A673 (cell line): ENCODE measurements around the gene SPAG8. TPM values are rescaled to one million over a fixed set of nuclear protein-coding genes. Genes with fewer than 3 reads are reported as not detected.

ENCODE experiments used
- BruUV-seq: library from RNA; stranded (reverse); fragments of 400-500 nt; replicated peaks from 2 replicates; lab custom pipeline; 2021; lab: Mats Ljungman, UMichigan
- CTCF ChIA-PET: fragments of 300-600 bp; sonication (Branson Sonifier 250); formaldehyde crosslinking; loops from one replicate; lab custom pipeline; 2022; ENCODE audit warnings: antibody characterized with exemption; lab: Charles Lee
- POLR2A ChIA-PET: fragments of 300-600 bp; sonication (Branson Sonifier 250); formaldehyde crosslinking; loops from one replicate; lab custom pipeline; 2022; ENCODE audit warnings: antibody characterized with exemption; ENCODE audit not compliant: low non-redundant PET; lab: Charles Lee
- DNase-seq: peaks from one replicate; pipeline ENCODE4 v3.0.0-alpha.2; 2015; ENCODE audit warnings: low spot score
- H3K27ac ChIP-seq: fragments of 200-600 bp; sonication (generic); 2 replicates; pipeline ENCODE4 v1.5.1; 2016; ENCODE audit warnings: mixed run types, low read depth, mild to moderate bottlenecking, mixed read lengths, antibody characterized with exemption, low read length; ENCODE audit not compliant: poor library complexity, severe bottlenecking
- H3K27me3 ChIP-seq: fragments of 200-600 bp; sonication (generic); replicated peaks from 2 replicates; pipeline ENCODE4 v1.6.1; 2017; ENCODE audit warnings: mixed run types, low read depth, mild to moderate bottlenecking, mixed read lengths, antibody characterized with exemption, low read length; ENCODE audit not compliant: insufficient read depth, poor library complexity
- H3K36me3 ChIP-seq: fragments of 200-600 bp; sonication (generic); 2 replicates; pipeline ENCODE4 v1.6.1; 2016; ENCODE audit warnings: mixed run types, mild to moderate bottlenecking, mixed read lengths, antibody characterized with exemption, low read length; ENCODE audit not compliant: insufficient read depth, poor library complexity, severe bottlenecking
- H3K4me1 ChIP-seq: fragments of 200-600 bp; sonication (generic); 2 replicates; pipeline ENCODE4 v1.6.1; 2017; ENCODE audit warnings: mixed run types, mild to moderate bottlenecking, mixed read lengths, antibody characterized with exemption, low read length; ENCODE audit not compliant: insufficient read depth, poor library complexity, severe bottlenecking
- H3K4me3 ChIP-seq: fragments of 200-600 bp; sonication (generic); 2 replicates; pipeline ENCODE4 v1.5.1; 2016; ENCODE audit warnings: low read depth, mixed run types, mild to moderate bottlenecking, mixed read lengths, low read length; ENCODE audit not compliant: poor library complexity, severe bottlenecking
- H3K9me3 ChIP-seq: fragments of 200-600 bp; sonication (generic); 2 replicates; pipeline ENCODE4 v1.6.1; 2016; ENCODE audit warnings: mixed run types, low read depth, mild to moderate bottlenecking, mixed read lengths, antibody characterized with exemption, low read length; ENCODE audit not compliant: poor library complexity, severe bottlenecking
- CTCF ChIP-seq: fragments of 300-800, 200-600 bp; sonication (generic); conservative IDR thresholded peaks from 2 replicates; pipeline ENCODE4 v1.5.1; 2017; ENCODE audit warnings: low read depth, mild to moderate bottlenecking, antibody characterized with exemption, low read length, moderate library complexity, mixed read lengths
- EZH2 ChIP-seq: fragments of 200-600 bp; sonication (generic); IDR thresholded peaks from 2 replicates; pipeline ENCODE4 v1.6.1; 2017; ENCODE audit warnings: borderline replicate concordance, low read depth, mild to moderate bottlenecking, mixed read lengths, antibody characterized with exemption, low read length; ENCODE audit not compliant: poor library complexity, severe bottlenecking
- intact Hi-C: fragments of 100-400 bp; cut with micrococcal nuclease; formaldehyde crosslinking; loops from one replicate; pipeline ENCODE4 v1.10.0; 2022; ENCODE audit not compliant: unreplicated experiment
- total RNA-seq: library from RNA; stranded (reverse); gene quantifications from 2 replicates; pipeline ENCODE4 v1.2.3, GENCODE V29; 2021

SPAG8 gene
- total RNA-seq, 1 experiment from 2014 or later, result 1.4 TPM

GRCh38 chr9:35836595-35836994 is 24.5 kb upstream of the SPAG8 start:
- DNase-seq, result no peak

GRCh38 chr9:35835766-35836165 is 23.7 kb upstream of the SPAG8 start:
- no TSS peak for BruUV-seq
- no peak for DNase-seq
- Histone ChIP-seq H3K27me3 (no peaks in the 10 kb centered on the region), H3K4me3 (no peak overlapping the region), H3K9me3 (no peaks in the 10 kb centered on the region), H3K27ac (no peak overlapping the region), H3K4me1 (no peaks in the 10 kb centered on the region), H3K36me3 (no peaks in the 10 kb centered on the region)
- CTCF ChIA-PET, result no interaction called here
- intact Hi-C loops, result no loop called here
- POLR2A ChIA-PET, result no interaction called here
- TF ChIP-seq CTCF, result no peak
- TF ChIP-seq EZH2, result no peak

More at GRCh38 chr9:35836595-35836994, 24.5 kb upstream of the SPAG8 start:
- no peaks in the 10 kb centered on the region for H3K9me3 ChIP-seq
- no TSS peak for BruUV-seq
- intact Hi-C loops, result no loop called here
- no peaks in the 10 kb centered on the region for H3K36me3 ChIP-seq
- TF ChIP-seq EZH2 (no peak), CTCF (no peak)
- no peak overlapping the region for H3K27ac ChIP-seq
- POLR2A ChIA-PET, result no interaction called here
- H3K4me3 ChIP-seq, result no peak overlapping the region
- H3K4me1 ChIP-seq, result no peaks in the 10 kb centered on the region
- CTCF ChIA-PET, result interaction anchor here (0.6 kb wide), 1 partner anchor 1279 kb away, joined by 4 read pairs; no protein-coding TSS in a partner anchor
- no peaks in the 10 kb centered on the region for H3K27me3 ChIP-seq

GRCh38 chr9:35835216-35835632 is 23.2 kb upstream of the SPAG8 start:
- BruUV-seq, result no TSS peak
- ChIA-PET POLR2A (no interaction called here), CTCF (no interaction called here)
- no peaks in the 10 kb centered on the region for H3K36me3 ChIP-seq
- TF ChIP-seq EZH2 (no peak), CTCF (peak; percentile 54)
- H3K9me3 ChIP-seq, result no peaks in the 10 kb centered on the region
- intact Hi-C loops, result no loop called here
- peaks cover under 1% of the 10 kb centered on the region for H3K4me1 ChIP-seq
- H3K4me3 ChIP-seq, result no peak overlapping the region
- no peak overlapping the region for H3K27ac ChIP-seq
- no peaks in the 10 kb centered on the region for H3K27me3 ChIP-seq
- DNase-seq, result no peak
